K562 (cell line): ENCODE measurements around the gene SLC38A2.

Source experiments
- KLF10 ChIP-seq: fragments of 250-450 bp; sonication (Bioruptor Pico); IDR thresholded peaks from 2 replicates; pipeline ENCODE4 v1.6.1; 2021; ENCODE audit warnings: matching md5 sums
- PTTG1 ChIP-seq: fragments of 450-650 bp; IDR thresholded peaks from 2 replicates; pipeline ENCODE4 v1.6.1; 2016; ENCODE audit warnings: low read depth, mild to moderate bottlenecking, missing genetic modification characterization, missing compliant biosample characterization

DNA sequence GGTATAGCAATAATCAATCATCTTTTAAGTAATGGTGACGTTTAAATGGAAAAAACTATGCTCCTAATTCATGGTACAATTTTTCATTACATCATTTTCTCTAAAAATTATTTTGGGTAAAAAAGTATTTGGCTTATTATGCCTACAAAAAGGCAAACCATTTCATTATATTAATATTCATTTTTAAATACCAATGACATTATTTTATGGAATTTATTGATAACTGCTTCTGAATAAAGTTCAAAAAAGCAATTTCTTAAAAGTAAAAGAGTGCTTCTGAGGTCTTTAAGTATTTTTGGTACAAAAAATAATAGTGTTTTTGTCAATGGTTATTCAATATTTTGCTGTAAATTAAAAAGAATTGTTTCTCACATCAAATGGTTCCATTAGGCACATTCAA is 12.2 kb downstream of the SLC38A2 start:
- TF ChIP-seq KLF10 (CRISPR knock-in tag) (no peak), PTTG1 (tag) (no peak)
